GM19099 (cell line): Measurements from ENCODE around the gene NPBWR2.

Experiments used
- POLR2A ChIP-seq: IDR thresholded peaks from 3 replicates; pipeline ENCODE4 v1.6.1; 2011; ENCODE audit warnings: low read depth; ENCODE audit not compliant: insufficient read length; ENCODE audit errors: extremely low read depth

Gene NPBWR2

GRCh38 chr20:64130271-64130670, 22.9 kb upstream of the NPBWR2 start:
- TF ChIP-seq POLR2A = no peak

GRCh38 chr20:64129146-64129782, 21.9 kb upstream of the NPBWR2 start:
- TF ChIP-seq POLR2A = no peak

DNA sequence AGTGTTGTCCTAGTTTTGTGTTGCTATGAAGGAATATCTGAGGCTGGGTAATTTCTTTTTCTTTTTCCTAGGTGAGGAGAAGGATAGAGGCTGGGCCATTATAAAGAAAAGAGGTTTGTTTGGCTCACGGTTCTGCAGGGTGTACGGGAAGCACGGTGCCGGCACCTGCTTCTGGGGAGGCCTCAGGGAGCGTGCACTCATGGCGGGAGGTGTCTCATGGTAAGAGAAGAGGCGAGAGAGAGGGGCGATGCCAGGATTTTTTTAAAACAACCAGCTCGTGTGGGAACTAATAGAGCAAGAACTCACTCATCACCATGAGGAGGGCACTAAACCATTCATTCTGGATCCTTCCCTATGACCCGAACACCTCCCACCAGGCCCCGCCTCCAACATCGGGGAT, 14.2 kb upstream of the NPBWR2 start:
- no peak for TF ChIP-seq POLR2A

- TF ChIP-seq POLR2A = no peak
Observed at GRCh38 chr20:64119681-64120341, 12.4 kb upstream of the NPBWR2 start.

DNA sequence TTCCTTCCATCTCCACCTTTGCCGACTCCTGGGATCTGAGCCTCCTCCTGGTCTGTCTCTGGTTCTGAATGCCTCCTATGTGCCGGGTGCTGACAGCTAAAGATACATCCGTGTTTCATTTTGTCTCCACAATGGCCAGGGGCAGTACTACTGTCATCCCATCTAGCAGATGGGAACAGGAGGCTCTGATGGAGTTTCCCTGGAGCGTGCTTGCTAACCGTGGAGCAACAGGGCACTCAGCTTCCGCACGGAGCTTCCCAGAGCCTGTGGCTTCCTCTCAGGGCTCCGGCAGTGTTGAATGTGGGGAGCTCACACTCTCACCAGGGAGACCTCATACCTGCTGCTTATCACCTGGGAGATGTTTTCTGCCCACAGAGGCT, 11.9 kb upstream of the NPBWR2 start:
- TF ChIP-seq POLR2A = no peak

DNA sequence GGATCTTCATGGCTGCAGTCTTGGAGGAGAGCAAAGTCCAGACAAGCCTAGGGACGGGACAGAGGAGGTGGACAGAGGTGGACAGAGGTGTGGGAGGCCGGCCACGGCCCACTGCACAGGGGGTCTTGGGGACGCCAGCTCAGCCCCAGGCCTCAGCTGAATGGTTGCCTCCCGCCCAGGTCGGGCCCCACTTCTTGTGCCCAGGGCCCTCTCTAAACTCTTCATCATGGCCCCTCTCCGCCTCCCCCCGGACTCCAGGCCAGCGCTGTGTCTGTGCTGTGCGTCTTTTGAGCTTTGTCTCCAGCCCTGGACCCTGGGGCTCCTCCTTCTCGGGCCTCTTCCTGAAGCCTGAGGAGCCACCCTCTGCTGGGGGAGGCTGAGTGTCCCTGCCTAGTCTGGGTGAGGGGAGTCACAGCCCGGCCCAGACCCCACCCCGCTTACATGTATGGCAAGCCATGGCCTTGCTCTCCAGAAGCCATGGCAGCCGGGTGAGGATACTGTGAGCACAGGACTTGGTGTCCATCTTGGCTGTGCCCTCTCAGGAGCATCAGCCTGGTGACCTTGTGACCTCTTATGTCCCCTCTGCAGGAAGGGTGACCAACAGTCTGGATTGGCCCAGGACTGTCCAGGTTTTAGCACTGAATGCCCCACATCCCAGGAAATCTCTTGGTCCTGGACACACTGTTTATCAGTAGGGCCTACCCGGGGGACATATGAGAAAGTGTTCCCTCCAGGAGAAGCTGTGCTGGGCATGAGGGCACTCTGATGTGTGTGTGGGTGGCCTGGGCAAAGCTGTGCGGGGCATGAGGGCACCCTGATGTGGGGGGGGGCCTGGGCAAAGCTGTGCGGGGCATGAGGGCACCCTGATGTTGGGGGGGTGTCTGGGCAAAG, 9.4 kb upstream of the NPBWR2 start:
- no peak for TF ChIP-seq POLR2A

DNA sequence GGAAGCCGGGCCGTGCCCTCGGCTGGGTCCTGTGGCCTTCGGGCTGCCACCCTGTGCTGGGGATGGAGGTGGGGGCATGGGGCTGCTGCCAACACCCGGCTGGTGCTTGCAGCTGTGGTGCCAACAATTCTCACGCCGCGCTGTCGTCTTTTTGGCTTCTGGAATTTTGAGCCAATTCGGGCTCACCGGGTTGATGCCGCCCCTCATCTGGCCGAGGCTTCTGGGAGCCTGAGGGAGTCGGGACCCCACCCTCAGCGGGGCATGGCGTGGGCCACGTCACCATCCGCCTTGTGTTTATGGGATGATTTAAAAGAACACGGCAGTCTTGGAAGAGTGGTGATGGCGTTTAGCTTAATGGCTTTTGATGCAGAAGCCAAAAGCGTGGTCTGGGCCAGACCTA, 8.7 kb upstream of the NPBWR2 start:
- TF ChIP-seq POLR2A = no peak

DNA sequence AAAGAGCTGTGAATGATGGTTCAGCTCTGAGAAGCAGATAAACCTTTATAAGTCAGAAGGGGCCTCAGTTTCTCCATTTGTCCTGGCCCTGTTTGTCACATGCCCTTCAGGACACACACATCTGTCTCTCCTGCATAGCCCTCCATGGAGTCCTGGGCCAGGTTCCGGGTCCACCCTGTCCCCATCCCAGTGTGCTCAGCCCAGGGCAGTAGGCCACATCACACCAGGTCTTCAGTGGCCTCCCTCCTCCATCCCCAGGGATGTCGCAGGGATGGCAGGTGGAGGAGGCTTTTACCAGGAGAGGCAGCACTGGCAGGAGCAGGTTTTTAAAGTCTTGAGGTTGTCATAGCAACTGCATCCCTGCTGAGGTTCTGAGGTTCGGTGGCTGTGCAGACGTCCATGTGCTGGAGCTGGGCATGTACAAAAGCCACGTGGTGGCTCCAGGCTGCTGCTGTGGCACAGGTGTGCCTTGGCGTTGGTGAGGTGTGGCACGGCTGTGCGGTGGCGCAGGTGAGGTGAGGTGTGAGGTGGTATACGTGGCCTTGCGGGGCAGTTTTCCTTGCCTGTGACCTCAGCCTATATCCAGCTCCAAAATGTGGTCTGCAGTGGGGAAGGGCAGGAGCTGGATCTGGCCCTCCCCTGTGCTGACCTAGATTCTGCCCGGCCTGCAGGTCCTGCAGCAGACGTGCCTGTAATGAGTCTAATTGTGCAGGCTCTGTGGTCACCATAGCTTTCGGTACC, 8.0 kb upstream of the NPBWR2 start:
- TF ChIP-seq POLR2A = no peak

- TF ChIP-seq POLR2A = no peak
Observed at GRCh38 chr20:64114356-64114971, 7.1 kb upstream of the NPBWR2 start.

- TF ChIP-seq POLR2A = no peak
Observed at GRCh38 chr20:64113796-64114355, 6.5 kb upstream of the NPBWR2 start.

GRCh38 chr20:64113444-64113775, 6.0 kb upstream of the NPBWR2 start:
- no peak for TF ChIP-seq POLR2A

- TF ChIP-seq POLR2A = no peak
Observed at GRCh38 chr20:64112691-64113443, 5.5 kb upstream of the NPBWR2 start.

GRCh38 chr20:64111841-64112641, 4.7 kb upstream of the NPBWR2 start:
- no peak for TF ChIP-seq POLR2A
